Measurements from ENCODE around the gene TTC14.

Gene TTC14

GRCh38 chr3:180601688-180602666 lies at the start of gene TTC14:
Gene TTC14 (plus strand): TSS chr3:180602163. CDS start chr3:180602262, 99 bp downstream.
- TF ChIP-seq CTCF (IDR thresholded peaks at IDR 0.05; ENCODE audit: low read depth, low read length, missing control alignments): no peak
- DNase-seq (ENCODE audit: extremely low read depth, low read depth): peak; percentile 90
- H3K4me3 ChIP-seq (replicated peaks; ENCODE audit: low read depth, low read length): peak within 1 kb of the TSS; percentile 72

- no peak for DNase-seq (ENCODE audit: extremely low read depth, low read depth)
- no peak overlapping the region for H3K4me3 ChIP-seq (replicated peaks; ENCODE audit: low read depth, low read length)
- TF ChIP-seq CTCF (IDR thresholded peaks at IDR 0.05; ENCODE audit: low read depth, low read length, missing control alignments): no peak
Measured at GRCh38 chr3:180563406-180563805, 38.6 kb upstream of the TTC14 start.

GRCh38 chr3:180564676-180565075 lies 37.3 kb upstream of the TTC14 start:
- DNase-seq (ENCODE audit: extremely low read depth, low read depth): no peak
- no peak for TF ChIP-seq CTCF (IDR thresholded peaks at IDR 0.05; ENCODE audit: low read depth, low read length, missing control alignments)
- H3K4me3 ChIP-seq (replicated peaks; ENCODE audit: low read depth, low read length): no peak overlapping the region

GRCh38 chr3:180570238-180570637 lies 31.7 kb upstream of the TTC14 start:
- no peak for TF ChIP-seq CTCF (IDR thresholded peaks at IDR 0.05; ENCODE audit: low read depth, low read length, missing control alignments)
- no peak overlapping the region for H3K4me3 ChIP-seq (replicated peaks; ENCODE audit: low read depth, low read length)
- no peak for DNase-seq (ENCODE audit: extremely low read depth, low read depth)

GRCh38 chr3:180571831-180572598 lies 29.9 kb upstream of the TTC14 start:
- no peak overlapping the region for H3K4me3 ChIP-seq (replicated peaks; ENCODE audit: low read depth, low read length)
- no peak for TF ChIP-seq CTCF (IDR thresholded peaks at IDR 0.05; ENCODE audit: low read depth, low read length, missing control alignments)
- DNase-seq (ENCODE audit: extremely low read depth, low read depth): no peak

- TF ChIP-seq CTCF (IDR thresholded peaks at IDR 0.05; ENCODE audit: low read depth, low read length, missing control alignments): no peak
- no peak for DNase-seq (ENCODE audit: extremely low read depth, low read depth)
- no peak overlapping the region for H3K4me3 ChIP-seq (replicated peaks; ENCODE audit: low read depth, low read length)
Measured at GRCh38 chr3:180575571-180575970, 26.4 kb upstream of the TTC14 start.

All from HFF-Myc (cell line).